GM12873 (cell line): Measurements from ENCODE around the gene TLR5.

Experiments used
- TF ChIP-seq, protein P1 (sequence below): IDR thresholded peaks from 2 replicates; pipeline ENCODE4 v1.5.1; 2012; ENCODE audit warnings: low read depth, mild to moderate bottlenecking, moderate library complexity, low read length, control low read depth; ENCODE audit not compliant: insufficient read depth; ENCODE audit errors: missing control alignments

TLR5 gene

DNA sequence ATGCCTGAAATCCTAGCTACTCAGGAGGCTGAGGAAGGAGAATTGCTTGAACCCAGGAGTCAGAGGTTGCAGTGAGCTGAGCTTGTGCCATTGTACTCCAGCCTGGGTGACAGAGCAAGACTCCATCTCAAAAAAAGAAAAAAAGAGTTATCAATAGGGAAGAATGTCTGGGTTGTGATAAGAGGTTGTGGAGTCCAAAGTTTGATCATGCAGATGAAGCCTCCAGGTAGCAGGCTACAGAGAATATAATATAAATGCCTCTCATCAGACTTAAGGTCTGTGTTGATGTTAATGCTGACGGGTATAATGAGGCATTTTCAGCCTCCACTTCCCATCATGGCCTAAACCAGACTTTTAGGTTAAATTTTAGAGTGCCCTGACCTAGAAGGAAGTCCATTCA lies 24.6 kb downstream of the TLR5 start:
- TF ChIP-seq, protein P1, sequence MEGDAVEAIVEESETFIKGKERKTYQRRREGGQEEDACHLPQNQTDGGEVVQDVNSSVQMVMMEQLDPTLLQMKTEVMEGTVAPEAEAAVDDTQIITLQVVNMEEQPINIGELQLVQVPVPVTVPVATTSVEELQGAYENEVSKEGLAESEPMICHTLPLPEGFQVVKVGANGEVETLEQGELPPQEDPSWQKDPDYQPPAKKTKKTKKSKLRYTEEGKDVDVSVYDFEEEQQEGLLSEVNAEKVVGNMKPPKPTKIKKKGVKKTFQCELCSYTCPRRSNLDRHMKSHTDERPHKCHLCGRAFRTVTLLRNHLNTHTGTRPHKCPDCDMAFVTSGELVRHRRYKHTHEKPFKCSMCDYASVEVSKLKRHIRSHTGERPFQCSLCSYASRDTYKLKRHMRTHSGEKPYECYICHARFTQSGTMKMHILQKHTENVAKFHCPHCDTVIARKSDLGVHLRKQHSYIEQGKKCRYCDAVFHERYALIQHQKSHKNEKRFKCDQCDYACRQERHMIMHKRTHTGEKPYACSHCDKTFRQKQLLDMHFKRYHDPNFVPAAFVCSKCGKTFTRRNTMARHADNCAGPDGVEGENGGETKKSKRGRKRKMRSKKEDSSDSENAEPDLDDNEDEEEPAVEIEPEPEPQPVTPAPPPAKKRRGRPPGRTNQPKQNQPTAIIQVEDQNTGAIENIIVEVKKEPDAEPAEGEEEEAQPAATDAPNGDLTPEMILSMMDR, result no peak

GRCh38 chr1:223116950-223117349 lies 26.1 kb downstream of the TLR5 start:
- TF ChIP-seq, protein P1, result no peak

DNA sequence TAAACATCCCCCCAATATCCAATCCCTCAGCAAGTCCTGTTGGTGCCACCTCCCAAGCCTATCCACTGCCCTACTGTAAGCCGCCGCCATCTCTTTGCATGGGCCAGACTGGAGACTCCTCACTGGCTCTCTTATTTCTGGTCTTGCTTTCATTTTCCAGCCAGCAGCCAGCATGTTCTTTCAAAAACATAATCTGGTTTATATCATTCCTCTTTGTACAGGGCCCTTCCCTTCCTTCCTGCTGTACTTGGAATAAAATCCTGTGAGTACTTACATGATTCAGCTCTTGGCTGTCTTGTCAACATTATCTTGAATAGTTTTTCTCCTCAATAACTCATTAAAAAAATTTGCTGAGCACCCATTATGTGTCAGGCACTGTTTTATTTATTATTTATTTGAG lies 28.2 kb downstream of the TLR5 start:
- TF ChIP-seq, protein P1, result no peak

DNA sequence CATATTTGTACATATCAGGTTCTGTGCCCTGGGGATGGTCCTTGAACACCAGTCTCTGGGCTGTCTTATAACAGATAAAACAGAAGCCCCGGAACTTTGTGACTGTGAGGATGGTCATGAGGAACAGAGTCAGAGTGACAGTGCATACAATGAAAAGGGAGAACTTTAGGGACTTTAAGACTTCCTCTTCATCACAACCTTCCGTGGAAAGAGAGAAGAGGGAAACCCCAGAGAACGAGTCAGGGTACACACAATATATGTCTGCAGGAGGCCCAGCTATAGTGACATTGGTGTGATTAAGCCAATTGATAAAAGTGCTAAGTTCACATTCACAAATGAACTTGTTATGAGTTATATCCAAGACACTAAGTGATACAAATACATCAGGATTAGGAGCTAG lies 32.1 kb downstream of the TLR5 start:
- TF ChIP-seq, protein P1, result no peak

- TF ChIP-seq, protein P1, result no peak
Observed at GRCh38 chr1:223109581-223110026, 33.4 kb downstream of the TLR5 start.

- TF ChIP-seq, protein P1, result no peak
Observed at GRCh38 chr1:223106856-223107255, 36.2 kb downstream of the TLR5 start.

DNA sequence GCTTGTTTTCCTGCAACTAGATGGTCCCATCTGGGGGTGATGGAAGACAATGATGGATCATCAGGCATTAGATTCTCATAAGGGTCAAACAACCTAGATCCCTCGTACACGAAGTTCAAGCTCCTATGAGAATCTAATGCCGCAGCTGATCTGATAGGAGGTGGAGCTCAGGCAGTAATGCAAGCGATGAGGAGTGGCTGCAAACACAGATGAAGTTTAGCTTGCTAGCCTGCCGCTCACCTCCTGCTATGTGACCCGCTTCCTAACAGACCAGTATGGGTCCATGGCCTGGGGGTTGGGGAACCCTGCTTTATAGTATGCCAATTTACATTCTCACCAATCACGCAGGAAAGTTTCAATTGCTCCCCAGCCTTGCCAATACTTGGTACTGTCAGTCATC lies 37.5 kb downstream of the TLR5 start:
- TF ChIP-seq, protein P1, result no peak
